ENCODE data around the gene PGBD2. TPM values are rescaled to one million over a fixed set of nuclear protein-coding genes. Genes with fewer than 3 reads are reported as not detected.
A peak's percentile ranks its signal among the peaks of the same experiment; 100 is the strongest.

The PGBD2 gene
- total and polyA plus RNA-seq, 9 of the 15 experiments (the other 6 are each of a cell fraction or from before 2014, with no cell fraction given): 11.9 to 21.8 (median 14.7) TPM

DNA sequence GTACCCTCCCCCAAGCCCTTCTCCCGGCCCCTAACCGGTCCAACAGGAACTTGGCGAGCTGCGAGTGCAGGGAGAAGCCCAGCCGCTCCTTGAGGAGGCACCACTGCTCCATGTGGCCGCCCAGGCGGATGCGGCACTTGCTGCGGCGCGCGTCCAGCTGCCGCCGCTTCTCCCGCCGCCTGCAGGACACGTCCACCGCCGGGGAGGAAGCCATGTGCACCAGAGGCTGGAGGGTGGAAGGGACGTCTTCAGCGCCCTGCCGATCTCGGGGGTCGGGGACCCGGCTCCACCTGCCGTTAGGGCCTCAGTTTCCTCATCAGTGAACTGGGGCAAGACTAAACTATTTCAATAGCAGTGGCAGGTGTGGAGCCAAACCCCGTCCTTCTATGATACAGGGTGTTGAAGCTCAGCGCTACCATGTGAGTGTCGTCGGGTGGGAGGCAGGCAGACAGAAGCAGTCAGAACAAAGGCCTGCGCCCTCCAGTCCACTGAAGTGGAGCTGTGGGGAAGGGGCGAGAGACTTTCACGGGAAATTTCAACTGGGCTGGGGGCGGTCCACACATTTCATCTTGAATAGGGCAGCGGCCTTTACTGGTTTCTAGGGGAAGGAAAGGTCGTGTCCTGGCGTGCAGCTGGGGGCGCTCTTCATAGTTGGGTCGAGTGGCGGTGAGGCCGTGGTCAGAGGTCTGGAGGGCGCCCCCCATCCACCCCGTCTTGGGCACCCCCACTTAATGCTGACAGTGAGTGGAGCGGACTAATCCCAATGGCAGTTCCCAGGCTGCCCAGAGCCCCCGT lies 47.7 kb upstream of the PGBD2 start (continued):
- TF ChIP-seq ZNF398 (CRISPR knock-in tag; IDR thresholded peaks at IDR 0.05): no peak
- TF ChIP-seq, protein P1, sequence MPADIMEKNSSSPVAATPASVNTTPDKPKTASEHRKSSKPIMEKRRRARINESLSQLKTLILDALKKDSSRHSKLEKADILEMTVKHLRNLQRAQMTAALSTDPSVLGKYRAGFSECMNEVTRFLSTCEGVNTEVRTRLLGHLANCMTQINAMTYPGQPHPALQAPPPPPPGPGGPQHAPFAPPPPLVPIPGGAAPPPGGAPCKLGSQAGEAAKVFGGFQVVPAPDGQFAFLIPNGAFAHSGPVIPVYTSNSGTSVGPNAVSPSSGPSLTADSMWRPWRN (IDR thresholded peaks at IDR 0.05; ENCODE audit: low read depth): no peak
- TF ChIP-seq ZBTB26 (CRISPR knock-in tag; IDR thresholded peaks at IDR 0.05): no peak
- TF ChIP-seq POLR2A (conservative IDR thresholded peaks at IDR 0.05): peak; percentile 71
- no peak for TF ChIP-seq ZNF134 (CRISPR knock-in tag; conservative IDR thresholded peaks at IDR 0.05)
- TF ChIP-seq CHD7 (IDR thresholded peaks at IDR 0.05; ENCODE audit: low read depth, low read length): no peak
- TF ChIP-seq ASH1L (IDR thresholded peaks at IDR 0.05; ENCODE audit: borderline replicate concordance, low read depth, partially characterized antibody): no peak
- TF ChIP-seq KDM5B (IDR thresholded peaks at IDR 0.05; ENCODE audit: insufficient replicate concordance, low read depth, low read length): peak; percentile 74
- no peak; a peak in 1 of 4 replicates for TF ChIP-seq CSDE1 (IDR thresholded peaks at IDR 0.05)
- TF ChIP-seq ZNF507 (tag; conservative IDR thresholded peaks at IDR 0.05): no peak
- TF ChIP-seq C11orf30 (IDR thresholded peaks at IDR 0.05; ENCODE audit: low read depth): no peak
- TF ChIP-seq MEF2D (tag; conservative IDR thresholded peaks at IDR 0.05; ENCODE audit: low read depth): no peak
